ENCODE data around the gene DLG2.

The DLG2 gene

DNA sequence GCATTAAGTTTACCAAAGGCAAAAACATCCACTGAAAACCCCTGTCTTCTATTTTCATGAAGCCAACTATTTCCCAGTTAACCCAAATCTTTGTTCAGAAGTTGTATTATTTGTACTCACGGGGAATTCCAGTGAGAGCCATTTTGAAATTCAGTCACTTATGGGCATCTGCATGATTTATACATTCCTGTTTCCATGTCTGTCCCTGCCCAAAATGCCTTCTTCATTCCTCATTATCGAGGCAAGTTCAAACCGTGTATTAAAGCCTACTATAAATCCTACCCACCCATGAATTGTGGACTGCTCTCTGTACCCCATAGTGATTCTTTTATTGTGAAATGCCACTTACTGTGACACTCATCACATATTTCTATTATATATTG, 772.7 kb downstream of the DLG2 start:
- TF ChIP-seq EP300 (IDR thresholded peaks at IDR 0.05; ENCODE audit: borderline replicate concordance) = no peak
- TF ChIP-seq CREB1 (IDR thresholded peaks at IDR 0.05; ENCODE audit: low read depth) = no peak
- TF ChIP-seq EGR1 (IDR thresholded peaks at IDR 0.05) = no peak
- TF ChIP-seq CEBPB (IDR thresholded peaks at IDR 0.05) = no peak
- TF ChIP-seq, protein P1, sequence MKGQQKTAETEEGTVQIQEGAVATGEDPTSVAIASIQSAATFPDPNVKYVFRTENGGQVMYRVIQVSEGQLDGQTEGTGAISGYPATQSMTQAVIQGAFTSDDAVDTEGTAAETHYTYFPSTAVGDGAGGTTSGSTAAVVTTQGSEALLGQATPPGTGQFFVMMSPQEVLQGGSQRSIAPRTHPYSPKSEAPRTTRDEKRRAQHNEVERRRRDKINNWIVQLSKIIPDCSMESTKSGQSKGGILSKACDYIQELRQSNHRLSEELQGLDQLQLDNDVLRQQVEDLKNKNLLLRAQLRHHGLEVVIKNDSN (IDR thresholded peaks at IDR 0.05) = no peak
- no peak for TF ChIP-seq TCF12 (IDR thresholded peaks at IDR 0.05; ENCODE audit: low read depth)
- TF ChIP-seq, protein P2, sequence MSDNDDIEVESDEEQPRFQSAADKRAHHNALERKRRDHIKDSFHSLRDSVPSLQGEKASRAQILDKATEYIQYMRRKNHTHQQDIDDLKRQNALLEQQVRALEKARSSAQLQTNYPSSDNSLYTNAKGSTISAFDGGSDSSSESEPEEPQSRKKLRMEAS (IDR thresholded peaks at IDR 0.05) = no peak

DNA sequence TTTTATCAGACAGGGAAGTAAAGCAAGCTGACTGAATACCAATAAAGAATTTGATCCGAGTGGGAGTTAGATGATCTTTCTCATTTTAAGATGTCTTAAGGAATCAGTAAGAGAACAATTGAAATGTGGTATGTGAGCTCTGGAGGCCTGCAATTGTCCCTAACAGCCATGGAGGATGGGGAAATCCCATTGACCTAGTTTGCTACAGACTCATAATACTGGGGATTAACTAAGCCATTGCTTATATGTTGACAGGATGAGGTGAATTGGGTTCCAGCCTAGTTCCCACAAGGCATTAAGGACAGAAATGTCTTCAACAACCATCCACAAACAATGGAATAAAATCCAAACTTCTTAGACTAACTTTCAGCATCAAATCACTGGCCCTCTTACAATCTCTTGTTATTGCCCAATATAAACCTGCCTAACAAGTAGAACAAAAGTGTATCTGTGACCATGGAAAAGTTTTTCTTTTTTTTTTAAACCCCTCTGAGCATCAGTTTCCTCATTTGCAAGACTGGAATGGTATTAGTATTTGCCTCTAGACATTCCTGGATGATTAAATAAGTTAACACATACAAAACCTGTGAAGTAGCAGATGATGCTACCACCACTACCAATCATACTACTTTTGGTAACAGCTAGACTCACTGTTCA, 773.2 kb downstream of the DLG2 start:
- TF ChIP-seq NFIC (IDR thresholded peaks at IDR 0.05) (no peak), CEBPB (IDR thresholded peaks at IDR 0.05) (no peak), CREB1 (IDR thresholded peaks at IDR 0.05; ENCODE audit: low read depth) (no peak), EGR1 (IDR thresholded peaks at IDR 0.05) (no peak)
- TF ChIP-seq, protein P3, sequence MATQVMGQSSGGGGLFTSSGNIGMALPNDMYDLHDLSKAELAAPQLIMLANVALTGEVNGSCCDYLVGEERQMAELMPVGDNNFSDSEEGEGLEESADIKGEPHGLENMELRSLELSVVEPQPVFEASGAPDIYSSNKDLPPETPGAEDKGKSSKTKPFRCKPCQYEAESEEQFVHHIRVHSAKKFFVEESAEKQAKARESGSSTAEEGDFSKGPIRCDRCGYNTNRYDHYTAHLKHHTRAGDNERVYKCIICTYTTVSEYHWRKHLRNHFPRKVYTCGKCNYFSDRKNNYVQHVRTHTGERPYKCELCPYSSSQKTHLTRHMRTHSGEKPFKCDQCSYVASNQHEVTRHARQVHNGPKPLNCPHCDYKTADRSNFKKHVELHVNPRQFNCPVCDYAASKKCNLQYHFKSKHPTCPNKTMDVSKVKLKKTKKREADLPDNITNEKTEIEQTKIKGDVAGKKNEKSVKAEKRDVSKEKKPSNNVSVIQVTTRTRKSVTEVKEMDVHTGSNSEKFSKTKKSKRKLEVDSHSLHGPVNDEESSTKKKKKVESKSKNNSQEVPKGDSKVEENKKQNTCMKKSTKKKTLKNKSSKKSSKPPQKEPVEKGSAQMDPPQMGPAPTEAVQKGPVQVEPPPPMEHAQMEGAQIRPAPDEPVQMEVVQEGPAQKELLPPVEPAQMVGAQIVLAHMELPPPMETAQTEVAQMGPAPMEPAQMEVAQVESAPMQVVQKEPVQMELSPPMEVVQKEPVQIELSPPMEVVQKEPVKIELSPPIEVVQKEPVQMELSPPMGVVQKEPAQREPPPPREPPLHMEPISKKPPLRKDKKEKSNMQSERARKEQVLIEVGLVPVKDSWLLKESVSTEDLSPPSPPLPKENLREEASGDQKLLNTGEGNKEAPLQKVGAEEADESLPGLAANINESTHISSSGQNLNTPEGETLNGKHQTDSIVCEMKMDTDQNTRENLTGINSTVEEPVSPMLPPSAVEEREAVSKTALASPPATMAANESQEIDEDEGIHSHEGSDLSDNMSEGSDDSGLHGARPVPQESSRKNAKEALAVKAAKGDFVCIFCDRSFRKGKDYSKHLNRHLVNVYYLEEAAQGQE (IDR thresholded peaks at IDR 0.05; ENCODE audit: low read depth) = no peak

DNA sequence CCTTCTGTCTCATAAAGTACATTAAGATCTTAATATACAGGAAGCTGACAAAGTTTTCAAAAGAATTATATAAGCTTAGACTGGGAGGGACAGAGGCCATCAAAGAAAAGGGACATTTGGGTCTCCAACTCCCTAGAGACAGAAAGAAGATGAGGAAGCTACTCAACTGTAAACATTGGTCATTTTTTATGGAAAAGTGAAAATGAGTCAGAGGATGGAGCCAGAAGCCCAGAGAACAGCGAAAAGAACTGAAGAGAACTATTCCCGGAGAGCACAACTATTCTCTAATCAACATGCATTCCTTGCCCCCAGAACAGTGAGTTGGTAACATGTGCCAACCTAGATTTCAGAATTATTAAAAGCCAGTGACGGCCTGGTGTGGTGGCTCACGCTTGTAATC, 779.3 kb downstream of the DLG2 start:
- no peak for TF ChIP-seq TCF12 (IDR thresholded peaks at IDR 0.05; ENCODE audit: low read depth)
- TF ChIP-seq EGR1 (IDR thresholded peaks at IDR 0.05) = no peak
- TF ChIP-seq ZBTB7A (IDR thresholded peaks at IDR 0.05; ENCODE audit: low read depth) = no peak
- TF ChIP-seq FOXM1 (IDR thresholded peaks at IDR 0.05; ENCODE audit: borderline replicate concordance, low read depth) = no peak

DNA sequence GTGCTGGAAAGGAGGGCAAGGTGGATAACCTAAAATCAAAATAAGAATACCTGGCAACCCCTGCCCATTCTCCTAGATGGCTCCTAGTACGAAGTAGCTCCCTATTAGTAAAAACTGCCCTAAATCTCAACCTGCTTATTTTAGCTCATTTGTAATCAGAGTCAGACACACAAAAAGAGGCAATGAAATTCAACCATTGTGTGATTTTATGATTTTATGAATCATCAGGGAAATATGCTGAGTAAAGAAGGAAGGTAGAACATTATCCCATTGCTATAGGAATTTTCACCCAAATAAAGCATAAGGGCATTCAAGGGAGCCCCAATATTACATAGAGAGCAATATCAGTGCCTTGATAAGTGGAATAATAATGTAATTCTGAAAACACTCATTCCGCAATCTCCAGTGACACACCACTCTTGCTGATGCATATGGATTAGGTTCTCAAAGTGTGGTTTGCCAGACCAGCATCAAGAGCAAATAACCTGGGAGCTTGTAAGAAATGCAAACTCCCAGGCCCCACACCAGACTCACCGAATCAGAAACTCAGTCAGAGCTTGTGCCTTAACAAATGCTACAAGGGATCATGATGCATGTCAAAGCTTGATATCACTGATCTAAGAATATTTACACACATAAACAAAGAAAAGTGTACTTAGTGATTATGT, 789.6 kb downstream of the DLG2 start:
- no peak for TF ChIP-seq TAF1 (IDR thresholded peaks at IDR 0.05; ENCODE audit: low read depth)
- no peak for TF ChIP-seq EGR1 (IDR thresholded peaks at IDR 0.05)
- TF ChIP-seq EP300 (IDR thresholded peaks at IDR 0.05; ENCODE audit: borderline replicate concordance) = no peak
- TF ChIP-seq, protein P2 (IDR thresholded peaks at IDR 0.05) = no peak
- TF ChIP-seq CEBPB (IDR thresholded peaks at IDR 0.05) = no peak
- TF ChIP-seq YY1 (IDR thresholded peaks at IDR 0.05; ENCODE audit: low read depth) = no peak
- TF ChIP-seq TCF12 (IDR thresholded peaks at IDR 0.05; ENCODE audit: low read depth) = no peak

DNA sequence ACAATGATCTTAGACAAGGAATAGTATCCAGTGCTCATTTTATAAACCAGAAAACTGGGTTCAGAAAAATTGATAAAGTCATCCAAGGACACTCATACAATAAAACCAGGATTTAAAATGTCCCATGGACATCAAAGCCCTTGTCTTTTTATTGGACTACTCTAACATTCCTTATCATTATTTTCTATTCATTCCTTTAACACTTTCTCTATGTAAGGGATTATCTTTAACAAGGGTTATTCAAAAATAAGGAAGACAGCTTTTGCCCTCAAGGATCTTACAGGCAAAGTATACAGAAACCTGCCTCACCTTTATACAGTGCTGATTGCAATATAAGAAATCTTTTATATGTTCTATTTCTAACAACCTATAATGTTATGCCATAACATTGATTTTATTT, 790.8 kb downstream of the DLG2 start:
- no peak for TF ChIP-seq TAF1 (IDR thresholded peaks at IDR 0.05; ENCODE audit: low read depth)
- no peak for TF ChIP-seq NFIC (IDR thresholded peaks at IDR 0.05)
- TF ChIP-seq, protein P2 (IDR thresholded peaks at IDR 0.05) = no peak

DNA sequence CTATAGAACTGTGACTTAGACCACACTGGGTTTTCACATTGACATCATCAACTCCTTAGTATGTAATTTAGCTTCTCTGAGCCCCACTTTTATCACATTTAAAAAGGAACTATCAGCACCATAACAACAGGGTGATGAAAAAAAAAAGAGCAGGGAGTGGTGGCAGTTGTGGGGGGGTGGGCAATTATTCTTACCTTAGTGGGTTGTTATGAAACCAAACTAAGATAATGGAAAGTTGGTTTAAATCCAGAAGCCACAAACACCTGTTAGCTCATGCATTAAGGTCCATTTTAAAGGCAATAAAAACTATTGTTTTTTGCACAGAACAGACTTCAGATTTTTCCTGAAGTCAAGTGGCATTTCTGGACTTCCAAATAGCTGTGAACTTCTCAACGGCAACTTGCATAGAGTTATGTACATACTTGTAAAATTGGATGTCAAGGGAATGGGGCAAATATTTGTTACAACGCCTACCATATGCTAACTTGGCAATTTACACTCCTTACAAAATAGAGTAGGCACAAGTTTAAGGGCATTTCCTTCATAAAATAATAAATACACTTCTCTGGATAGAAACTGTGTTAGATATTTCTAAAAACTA, 793.6 kb downstream of the DLG2 start:
- TF ChIP-seq ZBTB7A (IDR thresholded peaks at IDR 0.05; ENCODE audit: low read depth) = no peak
- no peak for TF ChIP-seq FOXM1 (IDR thresholded peaks at IDR 0.05; ENCODE audit: borderline replicate concordance, low read depth)
- TF ChIP-seq, protein P2 (IDR thresholded peaks at IDR 0.05) = no peak
- TF ChIP-seq, protein P1 (IDR thresholded peaks at IDR 0.05) = no peak
- TF ChIP-seq YY1 (IDR thresholded peaks at IDR 0.05; ENCODE audit: low read depth) = no peak
- no peak for TF ChIP-seq CEBPB (IDR thresholded peaks at IDR 0.05)
- TF ChIP-seq NFIC (IDR thresholded peaks at IDR 0.05) = no peak
- no peak for TF ChIP-seq TCF12 (IDR thresholded peaks at IDR 0.05; ENCODE audit: low read depth)
- no peak for TF ChIP-seq TEAD4 (IDR thresholded peaks at IDR 0.05)

DNA sequence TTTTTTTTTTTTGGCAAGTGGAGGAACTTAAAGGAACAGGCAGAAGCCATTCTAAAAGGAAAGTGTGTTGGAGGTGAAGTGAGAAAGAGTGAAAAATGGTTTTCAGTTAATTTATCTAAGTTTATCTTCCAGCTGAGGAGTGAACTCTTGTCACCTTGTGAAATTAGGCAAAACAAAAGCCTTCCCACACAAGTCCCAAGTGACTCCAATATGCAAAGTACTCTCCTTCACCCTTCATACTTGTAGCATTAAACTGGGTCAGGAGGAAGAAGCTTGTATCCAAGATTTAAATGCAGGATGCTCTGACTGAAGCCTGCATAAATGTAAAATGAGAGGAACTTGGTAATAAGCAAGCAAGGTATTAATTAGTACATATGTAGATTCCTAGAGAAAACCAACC, 796.8 kb downstream of the DLG2 start:
- TF ChIP-seq EP300 (IDR thresholded peaks at IDR 0.05; ENCODE audit: borderline replicate concordance) = no peak
- TF ChIP-seq YY1 (IDR thresholded peaks at IDR 0.05; ENCODE audit: low read depth) = no peak
- TF ChIP-seq TCF12 (IDR thresholded peaks at IDR 0.05; ENCODE audit: low read depth) = no peak
- no peak for TF ChIP-seq NFIC (IDR thresholded peaks at IDR 0.05)
- no peak for TF ChIP-seq FOXM1 (IDR thresholded peaks at IDR 0.05; ENCODE audit: borderline replicate concordance, low read depth)
- no peak for TF ChIP-seq TEAD4 (IDR thresholded peaks at IDR 0.05)
- TF ChIP-seq ZBTB7A (IDR thresholded peaks at IDR 0.05; ENCODE audit: low read depth) = no peak

DNA sequence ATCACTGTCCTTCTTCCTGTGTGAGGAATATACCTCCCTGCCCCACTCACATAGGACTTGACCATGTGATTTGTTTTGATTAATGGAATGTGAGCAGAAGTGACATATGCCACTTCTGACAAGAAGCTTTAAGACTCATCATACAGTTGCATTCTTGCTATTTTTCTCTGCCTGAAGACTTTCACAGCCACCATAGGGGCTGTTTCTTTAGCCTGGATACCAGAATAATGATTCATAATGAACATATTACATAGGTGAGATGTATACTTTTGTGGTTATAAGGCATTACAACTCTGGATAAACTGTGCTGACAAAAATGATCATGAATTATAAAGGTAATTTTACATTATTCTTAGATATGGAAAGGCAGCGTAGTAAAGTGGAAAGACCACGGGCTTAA, 798.0 kb downstream of the DLG2 start:
- TF ChIP-seq RAD21 (IDR thresholded peaks at IDR 0.05; ENCODE audit: low read depth) = no peak
- no peak for TF ChIP-seq TAF1 (IDR thresholded peaks at IDR 0.05; ENCODE audit: low read depth)
- TF ChIP-seq TEAD4 (IDR thresholded peaks at IDR 0.05) = no peak
